ENCODE measurements around the gene GIPC2.
"Not testable (repeated sequence)": the region's sequence is repeated elsewhere in the genome, so short reads cannot be mapped to it uniquely, and the experiment has no call there.

The GIPC2 gene

DNA sequence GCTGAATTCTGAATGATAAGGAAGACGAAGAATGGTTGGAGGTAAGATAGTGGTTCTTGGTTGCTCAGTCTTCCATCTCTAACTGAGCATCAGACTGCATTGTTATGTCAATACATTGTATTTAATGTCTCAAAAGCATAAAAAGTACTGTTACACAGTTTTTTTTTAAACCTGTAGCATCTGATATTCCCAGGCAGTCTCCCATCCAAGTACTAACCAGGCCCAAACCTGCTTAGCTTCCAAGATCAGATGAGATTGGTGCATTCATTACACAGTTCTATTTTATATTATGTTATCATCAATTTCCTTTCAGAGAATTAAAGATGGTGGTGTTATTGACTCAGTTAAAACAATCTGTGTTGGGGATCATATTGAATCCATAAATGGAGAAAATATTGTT lies 48.9 kb downstream of the GIPC2 start:
- no peak for DNase-seq (ENCODE audit: low read depth, low spot score)

DNA sequence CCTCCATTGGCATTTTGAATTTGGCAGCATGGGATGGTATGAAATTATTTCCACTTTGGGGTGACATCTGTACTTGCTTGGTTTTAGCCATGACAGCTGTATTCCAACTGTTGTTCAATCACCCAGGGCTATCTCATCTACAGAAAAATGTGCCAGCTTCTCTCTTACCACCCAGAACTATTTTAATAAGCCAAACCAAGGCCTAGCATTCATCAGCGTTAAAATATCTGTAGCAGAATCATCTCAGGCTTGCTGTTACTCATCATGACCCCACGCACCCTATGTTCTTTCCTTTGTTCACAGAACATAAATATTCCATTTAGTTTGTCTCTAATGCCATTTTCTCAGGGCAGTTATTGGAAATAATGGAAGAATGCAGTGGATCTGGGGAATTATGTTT lies 49.8 kb downstream of the GIPC2 start:
- no peak for DNase-seq (ENCODE audit: low read depth, low spot score)

DNA sequence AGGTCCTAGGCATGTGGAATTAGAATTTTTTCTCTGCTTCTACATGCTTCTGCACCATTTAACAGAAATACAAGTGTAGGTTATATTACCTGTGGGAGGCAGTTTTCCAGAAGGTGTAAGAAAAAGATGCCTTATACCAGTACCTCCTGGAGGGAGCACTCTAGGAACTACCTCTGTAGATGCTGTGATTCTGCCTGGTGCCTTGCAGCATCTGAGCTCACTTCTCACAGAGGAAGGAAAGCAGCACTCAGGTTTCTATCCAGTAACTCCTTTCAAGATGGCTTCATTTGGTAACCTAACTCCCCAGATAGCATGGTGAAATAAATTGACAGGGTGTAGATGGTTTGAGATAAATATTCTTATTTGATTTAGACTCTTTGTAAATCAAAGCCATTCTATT lies 50.3 kb downstream of the GIPC2 start:
- no peak for DNase-seq (ENCODE audit: low read depth, low spot score)

DNA sequence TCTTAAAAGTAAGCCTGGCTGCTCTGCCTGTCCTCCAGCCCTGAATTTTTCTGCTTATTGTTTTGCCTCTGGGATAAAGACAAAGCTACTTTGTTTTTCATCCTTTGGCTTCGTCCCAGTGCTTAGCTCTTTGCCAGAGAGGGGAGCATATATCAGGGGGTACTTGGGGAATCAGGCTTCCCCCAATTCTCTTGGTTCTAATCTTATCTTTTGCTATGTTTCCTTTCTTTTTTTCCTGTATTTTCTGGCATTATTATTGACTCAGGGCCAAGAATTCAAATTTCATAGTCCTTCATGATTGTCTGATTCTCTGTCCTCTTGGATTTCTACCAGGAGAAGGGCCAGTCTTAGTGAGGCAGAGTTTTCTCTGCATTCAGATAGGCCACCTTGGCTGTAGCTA lies 51.2 kb downstream of the GIPC2 start:
- no peak for DNase-seq (ENCODE audit: low read depth, low spot score)

DNA sequence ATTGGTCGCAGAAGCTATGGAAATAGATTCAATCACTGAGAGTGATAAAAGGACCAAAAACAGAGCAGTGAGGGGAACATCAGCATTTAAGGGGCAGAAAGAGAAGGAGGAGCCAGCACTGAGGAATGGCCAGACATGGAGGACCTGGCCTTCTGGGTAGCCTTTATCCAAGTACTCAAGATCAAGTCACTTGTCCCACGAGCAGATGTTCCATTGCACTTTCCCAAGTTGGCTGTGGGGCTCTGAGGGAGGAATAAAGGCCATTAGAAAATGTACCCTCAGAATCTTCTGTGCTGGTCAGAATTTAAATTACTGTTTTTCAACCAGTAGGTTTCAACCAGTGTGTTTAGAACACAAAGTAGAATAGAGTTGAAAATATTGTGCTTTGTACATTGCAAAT lies 55.3 kb downstream of the GIPC2 start:
- DNase-seq (ENCODE audit: low read depth, low spot score) = no peak

DNA sequence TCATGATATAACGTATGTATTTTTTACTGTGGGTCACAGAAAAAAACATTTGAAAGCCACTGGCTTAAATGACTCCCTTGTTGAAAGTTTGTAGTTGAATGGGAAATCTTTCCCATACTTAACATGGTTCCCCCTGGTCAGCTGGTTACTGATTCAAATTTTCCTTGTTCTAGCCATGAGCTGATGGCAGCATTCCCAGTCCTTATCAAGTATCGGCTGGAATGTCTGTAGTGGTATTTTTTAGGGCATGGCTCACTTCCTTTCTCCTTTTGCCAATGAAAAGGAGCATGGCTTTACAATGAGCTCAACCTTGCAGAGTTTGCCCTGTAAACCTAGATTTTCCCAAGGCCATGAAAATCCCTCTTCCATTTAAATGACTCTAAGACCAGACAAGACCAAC lies 55.7 kb downstream of the GIPC2 start:
- no peak for DNase-seq (ENCODE audit: low read depth, low spot score)

DNA sequence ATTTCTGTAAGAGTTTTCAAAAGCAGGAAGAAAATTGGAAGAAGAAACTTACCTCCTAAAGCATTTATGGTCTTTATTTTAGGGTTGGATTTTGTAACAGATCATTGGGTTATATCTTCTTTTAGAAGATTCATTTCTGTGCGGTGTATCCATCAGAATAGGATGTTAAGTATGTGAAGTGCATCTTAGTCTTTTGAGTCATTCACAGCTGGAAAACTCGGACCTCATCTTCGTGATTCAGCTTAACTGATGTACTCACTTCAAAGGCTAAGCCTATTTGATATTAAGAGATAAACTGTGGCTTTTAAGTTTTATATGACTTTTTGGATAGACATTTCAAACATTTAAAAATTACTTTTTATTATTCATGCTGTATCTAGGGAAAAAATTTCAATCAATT lies 56.3 kb downstream of the GIPC2 start:
- DNase-seq (ENCODE audit: low read depth, low spot score) = no peak

DNA sequence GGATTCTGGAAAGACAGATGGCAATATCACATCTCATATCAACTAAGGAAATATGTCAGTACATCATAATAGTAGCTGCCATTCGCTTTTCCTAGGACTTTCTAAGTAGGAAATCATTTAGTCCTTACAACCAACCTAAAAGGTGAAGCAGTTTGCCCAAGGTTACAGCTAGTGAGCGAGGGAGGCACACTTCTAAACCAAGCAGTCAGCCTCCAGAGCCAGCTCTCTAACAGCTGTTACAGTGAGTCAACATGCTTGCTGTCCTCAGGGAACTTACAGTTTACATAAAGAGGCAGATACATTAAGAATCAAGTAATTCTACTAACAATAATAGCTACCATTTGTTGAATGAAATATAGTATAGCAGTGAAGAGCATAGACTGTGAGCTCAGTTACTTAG lies 57.1 kb downstream of the GIPC2 start:
- DNase-seq (ENCODE audit: low read depth, low spot score) = no peak

DNA sequence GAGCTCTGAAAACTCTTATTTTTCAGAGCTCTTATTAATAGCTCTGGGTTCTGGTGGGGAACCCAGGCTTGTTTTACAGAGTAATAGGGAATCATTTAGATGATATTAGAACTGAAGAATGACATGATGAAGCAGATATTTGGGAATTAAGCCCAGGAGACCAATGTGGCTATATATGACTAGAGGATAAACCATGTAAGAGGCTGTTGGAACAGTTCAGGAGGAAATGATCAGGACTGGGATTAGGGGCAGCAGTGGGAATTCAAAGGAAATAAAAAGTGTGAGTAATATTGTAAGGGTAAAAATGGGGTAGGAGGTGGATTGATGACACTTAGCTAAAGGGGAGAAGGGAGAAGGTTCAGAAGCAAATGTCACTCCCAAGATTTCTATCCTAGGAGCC lies 58.6 kb downstream of the GIPC2 start:
- DNase-seq (ENCODE audit: low read depth, low spot score) = no peak

DNA sequence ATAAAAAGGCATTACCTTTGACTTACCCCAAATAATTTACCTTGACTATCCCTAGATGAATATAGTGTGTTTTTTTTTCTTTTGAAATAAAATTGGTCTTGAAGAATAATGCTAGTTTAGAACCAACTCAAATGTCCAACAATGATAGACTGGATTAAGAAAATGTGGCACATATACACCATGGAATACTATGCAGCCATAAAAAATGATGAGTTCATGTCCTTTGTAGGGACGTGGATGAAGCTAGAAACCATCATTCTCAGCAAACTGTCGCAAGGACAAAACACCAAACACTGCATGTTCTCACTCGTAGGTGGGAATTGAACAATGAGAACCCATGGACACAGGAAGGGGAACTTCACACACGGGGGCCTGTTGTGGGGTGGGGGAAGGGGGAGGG lies 63.9 kb downstream of the GIPC2 start:
- not testable (repeated sequence) for DNase-seq (ENCODE audit: low read depth, low spot score)

DNA sequence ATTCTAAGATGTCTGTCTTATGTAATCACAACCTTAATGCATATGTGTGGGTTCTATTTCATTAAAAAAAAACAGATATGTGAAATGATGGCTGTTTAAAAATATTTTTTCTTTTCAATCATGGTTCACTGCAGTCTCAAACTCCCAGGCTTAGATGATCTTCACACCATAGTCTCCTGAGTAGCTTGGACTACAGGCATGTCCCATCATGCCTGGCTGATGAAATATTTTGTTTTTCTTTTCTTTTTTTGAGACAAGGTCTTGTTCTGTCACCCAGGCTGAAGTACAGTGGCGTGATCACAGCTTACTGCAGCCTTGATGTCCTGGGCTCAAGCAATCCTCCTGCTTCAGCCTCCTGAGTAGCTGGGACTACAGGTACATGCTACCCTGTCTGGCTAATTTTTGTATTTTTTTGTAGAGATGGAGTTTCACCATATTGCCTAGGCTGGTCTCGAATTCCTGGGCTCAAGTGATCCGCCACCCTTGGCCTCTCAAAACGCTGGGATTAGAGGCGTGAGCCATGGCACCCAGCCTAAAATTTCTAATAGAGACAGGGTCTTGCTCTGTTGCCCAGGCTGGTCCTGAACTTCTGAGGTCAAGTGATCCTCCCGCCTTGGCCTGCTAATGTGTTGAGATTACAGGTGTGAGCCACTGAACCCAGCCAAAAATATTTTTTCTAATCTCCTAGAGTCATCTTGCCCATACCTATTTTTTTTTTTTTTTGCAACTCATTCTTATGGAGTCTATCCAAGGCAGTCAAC lies 67.6 kb downstream of the GIPC2 start:
- no peak for DNase-seq (ENCODE audit: low read depth, low spot score)

DNA sequence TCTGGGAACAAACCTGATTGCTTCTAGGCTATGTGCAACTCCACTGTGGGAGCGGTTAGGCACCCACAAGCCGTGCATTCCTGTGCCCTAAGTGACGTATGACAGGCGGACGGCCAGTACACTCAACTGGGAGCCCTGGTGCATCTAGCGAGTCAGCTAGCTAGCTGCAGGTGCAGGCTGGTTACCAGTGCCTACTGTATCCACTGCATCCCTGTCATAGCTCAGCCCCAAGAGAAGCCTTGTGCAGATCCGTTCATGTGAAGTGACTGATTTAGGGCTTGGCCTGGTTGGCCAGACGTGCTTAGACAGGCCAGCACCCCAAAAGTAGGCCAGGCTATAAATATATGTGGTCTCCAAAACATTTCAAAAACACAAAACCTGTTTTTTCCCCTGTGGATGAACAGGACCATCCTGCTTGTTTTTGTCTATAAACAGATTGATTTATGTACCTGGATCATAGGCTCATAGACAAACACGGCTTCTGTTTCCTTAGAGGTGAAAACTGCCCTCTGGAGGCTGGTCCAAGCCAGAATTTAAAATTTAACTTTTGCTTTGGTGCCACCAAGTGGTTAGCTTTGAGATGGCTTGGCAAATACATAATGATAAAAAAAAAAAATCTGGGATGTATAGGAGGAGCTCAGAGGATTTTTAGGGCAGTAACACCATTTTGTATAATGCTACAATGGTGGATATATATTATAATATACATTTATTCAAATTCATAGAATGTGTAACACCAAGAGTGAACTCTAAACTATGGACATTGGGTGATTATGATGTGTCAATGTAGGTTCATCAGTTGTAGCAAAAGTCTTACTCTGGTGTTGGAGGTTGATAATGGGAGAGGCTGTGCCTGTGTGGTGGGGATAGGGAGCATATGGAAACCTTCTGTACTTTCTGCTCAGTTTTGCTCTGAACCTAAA lies 68.5 kb downstream of the GIPC2 start:
- DNase-seq (ENCODE audit: low read depth, low spot score) = no peak

DNA sequence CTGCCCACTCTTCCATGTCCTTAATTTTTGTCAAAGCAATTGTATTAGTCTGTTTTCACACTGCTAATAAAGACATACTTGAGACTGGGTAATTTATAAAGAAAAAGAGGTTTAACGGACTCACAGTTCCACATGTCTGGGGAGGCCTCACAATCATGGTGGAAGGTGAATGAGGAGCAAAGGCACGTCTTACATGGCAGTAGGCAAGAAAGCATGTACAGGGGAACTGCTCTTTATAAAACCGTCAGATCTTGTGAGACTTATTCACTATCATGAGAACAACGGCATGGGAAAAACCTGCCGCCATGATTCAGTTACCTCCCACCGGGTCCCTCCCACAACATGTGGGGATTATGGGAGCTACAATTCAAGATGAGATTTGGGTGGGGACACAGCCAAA lies 74.7 kb downstream of the GIPC2 start:
- not testable (repeated sequence) for DNase-seq (ENCODE audit: low read depth, low spot score)

DNA sequence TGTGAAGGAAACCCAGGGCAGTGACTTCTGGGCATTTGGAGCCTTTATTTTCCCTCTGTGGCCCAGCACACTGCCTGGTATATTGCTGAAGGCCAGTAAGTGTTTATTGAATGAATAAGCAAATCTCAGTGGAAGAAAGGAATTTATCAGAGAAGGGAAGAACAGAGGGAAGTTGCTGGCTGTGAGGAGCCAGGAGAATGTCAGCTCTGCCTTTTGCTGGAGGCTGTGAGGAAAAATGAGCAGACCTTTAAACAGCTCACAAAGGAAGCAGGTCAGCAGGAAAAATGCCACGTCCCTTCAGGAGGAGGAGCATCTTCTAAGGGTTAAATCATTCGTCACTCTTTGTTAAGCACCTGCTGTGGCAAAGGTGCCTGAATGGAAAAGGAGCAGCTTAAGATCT lies 75.9 kb downstream of the GIPC2 start:
- peak; percentile 28 for DNase-seq (ENCODE audit: low read depth, low spot score)

DNA sequence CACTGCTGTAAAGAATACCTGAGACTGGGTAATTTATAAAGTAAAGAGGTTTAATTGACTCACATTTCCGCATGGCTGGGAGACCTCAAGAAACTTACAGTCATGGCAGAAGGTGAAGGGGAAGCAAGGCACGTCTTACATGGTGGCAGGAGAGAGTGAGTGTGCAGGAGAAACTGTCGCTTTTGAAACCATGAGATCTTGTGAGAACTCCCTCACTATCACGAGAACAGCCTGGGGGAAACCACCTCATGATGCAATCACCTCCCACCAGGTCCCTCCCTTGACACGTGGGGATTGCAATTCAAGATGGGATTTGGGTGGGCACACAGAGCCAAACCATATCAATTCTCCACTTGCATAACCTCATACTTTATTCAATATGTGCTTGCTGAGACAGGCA lies 76.6 kb downstream of the GIPC2 start:
- no peak for DNase-seq (ENCODE audit: low read depth, low spot score)

DNA sequence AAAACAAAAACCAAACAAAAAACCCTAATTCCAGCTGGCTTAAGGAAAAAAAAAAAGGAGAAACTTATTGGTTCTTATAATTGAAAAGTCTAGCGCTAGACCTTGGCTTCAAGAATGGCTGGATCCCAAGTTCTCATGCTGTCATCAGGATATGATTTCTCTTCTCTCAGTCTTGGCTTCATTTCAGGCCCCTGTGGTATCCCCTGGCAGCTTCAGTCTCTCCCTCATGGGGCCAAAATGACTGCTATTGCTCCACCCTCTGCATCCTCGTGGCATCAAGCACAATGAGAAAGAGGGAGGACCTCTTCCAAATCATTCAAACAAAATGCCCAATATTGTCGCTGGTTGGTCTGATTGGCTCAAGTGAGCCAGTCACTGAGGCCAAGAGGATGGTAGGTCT lies 80.7 kb downstream of the GIPC2 start:
- DNase-seq (ENCODE audit: low read depth, low spot score) = no peak

DNA sequence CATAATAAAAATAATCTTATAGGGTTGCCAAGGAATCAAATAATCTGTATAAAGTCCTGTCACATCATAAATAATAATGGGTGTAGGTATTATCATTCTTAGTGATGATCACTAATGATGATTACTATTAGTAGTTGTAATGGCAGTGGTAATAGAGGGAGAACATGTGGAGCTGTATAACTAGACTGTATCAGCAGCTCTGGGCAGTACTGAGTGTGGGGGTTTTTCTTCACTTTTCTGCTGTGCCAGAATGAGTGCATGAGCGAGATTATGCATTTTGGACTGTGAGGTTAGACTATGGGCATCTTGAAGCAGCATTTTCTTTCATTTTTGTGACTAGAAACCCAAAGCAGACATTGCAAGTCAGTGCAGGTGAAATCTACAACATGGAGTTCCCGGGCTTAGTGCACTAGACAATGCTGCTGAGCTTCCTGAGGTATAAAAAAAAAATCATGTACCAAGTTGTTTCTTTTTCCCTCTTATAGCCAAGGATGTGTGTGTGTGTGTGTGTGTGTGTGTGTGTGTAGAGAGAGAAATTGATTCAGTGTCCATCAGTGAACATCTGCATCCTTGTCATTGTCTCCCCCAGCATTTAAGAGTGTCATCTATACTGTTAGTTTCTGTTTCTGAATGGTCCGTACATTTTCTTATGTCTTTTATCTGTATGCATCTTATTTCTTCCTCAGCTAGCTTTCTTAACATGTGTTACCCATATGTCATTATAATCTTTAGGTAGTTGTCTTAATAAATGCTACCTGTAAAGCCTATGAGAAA lies 86.6 kb downstream of the GIPC2 start:
- no peak for DNase-seq (ENCODE audit: low read depth, low spot score)

DNA sequence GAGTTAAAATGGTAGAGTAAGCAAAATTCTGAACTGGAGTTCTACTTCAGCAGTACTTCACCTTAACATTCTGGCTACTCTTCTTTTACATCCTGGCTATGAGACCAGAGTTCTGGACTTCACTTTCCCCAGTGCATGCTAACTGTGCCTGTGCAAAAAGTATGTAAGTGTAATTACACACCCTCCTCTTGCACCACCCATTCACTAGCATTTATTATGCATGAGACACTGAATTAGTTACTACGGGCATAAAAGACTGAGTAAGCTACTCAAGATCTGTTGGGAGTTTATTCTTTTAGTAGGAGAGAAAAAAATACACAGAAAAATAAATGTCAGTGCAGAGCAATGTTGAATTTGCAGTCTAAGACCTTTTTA lies 87.2 kb downstream of the GIPC2 start:
- DNase-seq (ENCODE audit: low read depth, low spot score) = no peak

DNA sequence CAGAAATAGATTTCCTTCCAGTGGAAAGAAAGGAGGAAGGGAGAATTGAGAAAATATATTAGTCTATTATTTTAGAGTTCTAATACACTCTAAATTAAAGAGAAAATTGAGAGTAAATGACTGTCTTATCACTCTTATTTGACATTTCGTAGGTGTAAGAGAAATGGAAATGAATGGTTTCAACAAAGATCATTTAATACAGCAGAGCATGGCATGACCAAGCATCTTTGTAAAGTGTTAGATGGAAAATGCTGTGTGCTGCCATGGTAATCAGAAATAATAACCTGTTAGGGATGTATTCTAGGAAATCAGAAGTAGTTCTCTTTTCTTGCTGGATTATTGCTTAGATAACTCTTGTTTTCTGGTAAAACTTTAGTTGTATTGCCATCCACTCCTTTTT lies 90.9 kb downstream of the GIPC2 start:
- DNase-seq (ENCODE audit: low read depth, low spot score) = no peak

DNA sequence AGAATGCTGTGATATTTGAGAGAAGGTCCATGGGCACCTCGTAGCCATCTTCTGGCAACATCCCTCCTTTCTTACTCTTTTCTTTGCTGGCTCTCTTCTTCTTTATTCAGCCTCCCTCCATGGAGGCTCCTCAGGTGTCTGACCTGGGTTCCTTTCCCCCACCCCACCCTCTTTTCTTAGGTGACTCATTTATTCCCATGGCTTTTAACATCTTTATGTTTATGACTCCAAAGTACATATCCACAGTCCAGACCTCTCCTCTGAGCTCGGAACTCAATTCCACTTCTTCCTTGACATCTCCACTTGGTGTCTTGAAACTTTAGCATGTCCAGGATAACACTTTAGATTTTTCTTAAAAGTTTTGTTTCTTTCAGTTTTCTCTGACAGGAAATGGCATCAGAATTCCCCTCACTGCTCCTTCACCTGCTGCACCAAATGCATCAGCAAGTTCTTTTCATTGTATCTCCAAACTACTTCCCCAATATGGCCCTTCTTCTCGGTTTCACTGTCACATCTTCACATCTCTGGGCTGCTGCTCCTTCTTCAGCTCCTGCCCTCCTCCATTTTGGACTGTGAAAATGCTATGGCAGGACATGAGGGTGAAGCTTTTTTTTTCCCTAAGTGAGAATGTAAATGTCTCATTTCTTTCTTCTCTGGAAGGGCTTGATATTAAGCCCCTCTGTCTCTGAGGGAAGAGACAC lies 95.9 kb downstream of the GIPC2 start:
- no peak for DNase-seq (ENCODE audit: low read depth, low spot score)

DNA sequence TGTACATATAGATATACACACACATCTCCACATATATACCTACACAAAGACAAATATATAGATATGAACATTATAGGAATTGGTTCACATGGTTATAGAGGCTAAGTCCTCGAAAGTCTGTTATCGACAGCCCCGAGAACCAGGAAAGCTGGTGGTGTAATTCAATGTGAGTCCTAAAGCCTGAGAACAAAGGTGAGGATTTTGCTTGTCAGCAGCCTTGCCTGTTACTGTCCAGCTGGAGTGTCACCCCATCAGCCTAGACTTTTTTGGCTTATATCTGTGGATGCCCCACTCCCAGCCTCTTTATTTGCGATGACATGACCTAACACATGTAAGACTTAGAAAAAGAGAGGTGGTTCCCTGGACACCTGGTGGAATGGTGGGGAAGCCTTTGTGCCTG lies 97.0 kb downstream of the GIPC2 start:
- no peak for DNase-seq (ENCODE audit: low read depth, low spot score)

DNA sequence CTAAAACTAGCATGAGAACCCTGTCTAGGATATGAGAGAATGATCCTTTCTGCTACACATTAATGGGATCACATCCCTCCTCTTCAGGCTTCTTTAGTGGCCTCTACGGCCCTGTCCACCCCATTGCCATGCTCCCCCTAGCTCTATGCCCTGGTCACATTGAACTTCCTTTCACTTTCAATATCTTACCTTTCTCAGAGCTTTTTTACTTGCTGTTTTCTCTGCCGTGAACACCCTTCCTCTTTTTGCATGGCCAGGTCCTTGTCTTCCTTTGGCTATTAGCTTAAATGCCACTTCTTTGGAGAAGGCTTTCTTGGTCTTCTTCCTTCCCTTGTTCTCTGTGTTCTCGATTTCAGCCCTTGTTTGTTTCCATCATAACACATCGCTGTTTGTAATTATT lies 97.4 kb downstream of the GIPC2 start:
- DNase-seq (ENCODE audit: low read depth, low spot score) = no peak

Measured in iPS DF 19.7 (cell line).